ENCODE results near the gene EVL. TPM values are rescaled to one million over a fixed set of nuclear protein-coding genes. Genes with fewer than 3 reads are reported as not detected.
"Not testable (repeated sequence)": the region's sequence is repeated elsewhere in the genome, so short reads cannot be mapped to it uniquely, and the experiment has no call there.

The EVL gene
- total RNA-seq, 2 experiments from 2014 or later, result 206 to 298 TPM

- TF ChIP-seq EZH2phosphoT487 (IDR thresholded peaks at IDR 0.05; ENCODE audit: borderline replicate concordance, low read depth, low read length), result no peak
- no peak for TF ChIP-seq CTCF (conservative IDR thresholded peaks at IDR 0.05; ENCODE audit: low read length)
- no TSS peak for BruUV-seq (replicated peaks)
- POLR2A ChIA-PET, result interaction anchor here (0.6 kb wide), 1 partner anchor 38 kb away, joined by 3 read pairs; no protein-coding TSS in a partner anchor
- H3K4me1 ChIP-seq (ENCODE audit: insufficient read depth, low read length, poor library complexity, severe bottlenecking), result no peaks in the 10 kb centered on the region
- H3K9me3 ChIP-seq (ENCODE audit: low read length), result no peaks in the 10 kb centered on the region
- no peaks in the 10 kb centered on the region for H3K9me2 ChIP-seq (ENCODE audit: insufficient read depth, low read length)
- DNase-seq (ENCODE audit: low spot score), result no peak
- H3K27ac ChIP-seq (ENCODE audit: low read depth, low read length, poor library complexity, severe bottlenecking), result no peak overlapping the region
- no peaks in the 10 kb centered on the region for H4K20me1 ChIP-seq (ENCODE audit: insufficient read depth, low read length)
- no peaks in the 10 kb centered on the region for H3K36me3 ChIP-seq (ENCODE audit: insufficient read depth, low read length)
- no peak overlapping the region for H3K4me3 ChIP-seq (ENCODE audit: low read depth, low read length, poor library complexity, severe bottlenecking)
- CTCF ChIA-PET (ENCODE audit: unreplicated experiment), result no interaction called here
- intact Hi-C loops (cut with micrococcal nuclease; ENCODE audit: unreplicated experiment), result no loop called here
- H3K79me2 ChIP-seq (ENCODE audit: insufficient read depth, low read depth, low read length), result no peaks in the 10 kb centered on the region
- no peak overlapping the region for H3K4me2 ChIP-seq (ENCODE audit: low read length)
- H2AFZ ChIP-seq (ENCODE audit: low read length), result no peak overlapping the region
These were observed 36.1 kb upstream of the EVL start for GRCh38 chr14:100028990-100029677.

- CTCF ChIA-PET (ENCODE audit: unreplicated experiment); H2AFZ ChIP-seq (ENCODE audit: low read length); H3K4me1 ChIP-seq (ENCODE audit: insufficient read depth, low read length, poor library complexity, severe bottlenecking); intact Hi-C loops (cut with micrococcal nuclease; ENCODE audit: unreplicated experiment); H4K20me1 ChIP-seq (ENCODE audit: insufficient read depth, low read length); H3K79me2 ChIP-seq (ENCODE audit: insufficient read depth, low read depth, low read length); H3K9me2 ChIP-seq (ENCODE audit: insufficient read depth, low read length); BruUV-seq (replicated peaks); H3K9me3 ChIP-seq (ENCODE audit: low read length); DNase-seq (ENCODE audit: low spot score); H3K4me3 ChIP-seq (ENCODE audit: low read depth, low read length, poor library complexity, severe bottlenecking); H3K27ac ChIP-seq (ENCODE audit: low read depth, low read length, poor library complexity, severe bottlenecking); H3K36me3 ChIP-seq (ENCODE audit: insufficient read depth, low read length); H3K4me2 ChIP-seq (ENCODE audit: low read length): not testable (repeated sequence)
- POLR2A ChIA-PET, result interaction anchor here (0.7 kb wide), 1 partner anchor 343 kb away, joined by 3 read pairs; no protein-coding TSS in a partner anchor
These were observed 35.2 kb upstream of the EVL start for GRCh38 chr14:100030006-100030405.

GRCh38 chr14:100030452-100031153 lies 34.6 kb upstream of the EVL start:
- TF ChIP-seq CTCF (conservative IDR thresholded peaks at IDR 0.05; ENCODE audit: low read length) (no peak), EZH2phosphoT487 (IDR thresholded peaks at IDR 0.05; ENCODE audit: borderline replicate concordance, low read depth, low read length) (no peak)
- Histone ChIP-seq H4K20me1 (ENCODE audit: insufficient read depth, low read length) (no peaks in the 10 kb centered on the region), H3K27ac (ENCODE audit: low read depth, low read length, poor library complexity, severe bottlenecking) (no peak overlapping the region), H3K79me2 (ENCODE audit: insufficient read depth, low read depth, low read length) (no peaks in the 10 kb centered on the region), H3K9me2 (ENCODE audit: insufficient read depth, low read length) (no peaks in the 10 kb centered on the region), H3K4me1 (ENCODE audit: insufficient read depth, low read length, poor library complexity, severe bottlenecking) (no peaks in the 10 kb centered on the region), H2AFZ (ENCODE audit: low read length) (no peak overlapping the region), H3K9me3 (ENCODE audit: low read length) (no peaks in the 10 kb centered on the region), H3K4me2 (ENCODE audit: low read length) (no peak overlapping the region), H3K4me3 (ENCODE audit: low read depth, low read length, poor library complexity, severe bottlenecking) (no peak overlapping the region), H3K36me3 (ENCODE audit: insufficient read depth, low read length) (no peaks in the 10 kb centered on the region)
- CTCF ChIA-PET (ENCODE audit: unreplicated experiment), result no interaction called here
- intact Hi-C loops (cut with micrococcal nuclease; ENCODE audit: unreplicated experiment), result no loop called here
- POLR2A ChIA-PET, result interaction anchor here (0.7 to 0.9 kb wide), 2 partner anchors 18 to 342 kb away, joined by 3 read pairs; no protein-coding TSS in a partner anchor
- BruUV-seq (replicated peaks), result no TSS peak
- DNase-seq (ENCODE audit: low spot score), result no peak
